HG03103 (cell line): ENCODE results near the gene RIPOR1.
"Not testable (repeated sequence)": the region's sequence is repeated elsewhere in the genome, so short reads cannot be mapped to it uniquely, and the experiment has no call there.

Source experiments
- ATAC-seq: cut with Tn5 transposase; IDR thresholded peaks from one replicate; pipeline ENCODE4 v1.9.1; 2021; ENCODE audit warnings: low read depth; ENCODE audit not compliant: unreplicated experiment

Gene RIPOR1

GRCh38 chr16:67514382-67514828, 14.2 kb upstream of the RIPOR1 start:
- ATAC-seq: peak; percentile 41

GRCh38 chr16:67516296-67517154, 12.1 kb upstream of the RIPOR1 start:
- no peak for ATAC-seq

GRCh38 chr16:67517155-67517445, 11.5 kb upstream of the RIPOR1 start:
- no peak for ATAC-seq

- ATAC-seq: no peak
These were observed 10.8 kb upstream of the RIPOR1 start for GRCh38 chr16:67517661-67518423.

- ATAC-seq: no peak
These were observed 10.0 kb upstream of the RIPOR1 start for GRCh38 chr16:67518676-67519075.

- no peak for ATAC-seq
These were observed 9.4 kb upstream of the RIPOR1 start for GRCh38 chr16:67519242-67519641.

GRCh38 chr16:67521095-67521804, 7.4 kb upstream of the RIPOR1 start:
- ATAC-seq: peak; percentile 71

- no peak for ATAC-seq
These were observed 3.3 kb upstream of the RIPOR1 start for GRCh38 chr16:67525176-67525860.

GRCh38 chr16:67526149-67526791, 2.4 kb upstream of the RIPOR1 start:
- no peak for ATAC-seq

- ATAC-seq: no peak
These were observed 397 bp downstream of the RIPOR1 start for GRCh38 chr16:67528870-67529581.

GRCh38 chr16:67529582-67530012, 968 bp downstream of the RIPOR1 start:
- ATAC-seq: no peak

- no peak for ATAC-seq
These were observed 1.6 kb downstream of the RIPOR1 start for GRCh38 chr16:67530013-67530939.

GRCh38 chr16:67531247-67531646, 2.6 kb downstream of the RIPOR1 start:
- ATAC-seq: no peak

GRCh38 chr16:67533024-67533560, 4.5 kb downstream of the RIPOR1 start:
- ATAC-seq: no peak

- not testable (repeated sequence) for ATAC-seq
These were observed 5.4 kb downstream of the RIPOR1 start for GRCh38 chr16:67533987-67534386.

- no peak for ATAC-seq
These were observed 5.8 kb downstream of the RIPOR1 start for GRCh38 chr16:67534431-67534830.

- no peak for ATAC-seq
These were observed 6.6 kb downstream of the RIPOR1 start for GRCh38 chr16:67535201-67535600.

GRCh38 chr16:67537270-67537635, 8.6 kb downstream of the RIPOR1 start:
- ATAC-seq: no peak
